ENCODE measurements around the gene G0S2.

G0S2 gene

DNA sequence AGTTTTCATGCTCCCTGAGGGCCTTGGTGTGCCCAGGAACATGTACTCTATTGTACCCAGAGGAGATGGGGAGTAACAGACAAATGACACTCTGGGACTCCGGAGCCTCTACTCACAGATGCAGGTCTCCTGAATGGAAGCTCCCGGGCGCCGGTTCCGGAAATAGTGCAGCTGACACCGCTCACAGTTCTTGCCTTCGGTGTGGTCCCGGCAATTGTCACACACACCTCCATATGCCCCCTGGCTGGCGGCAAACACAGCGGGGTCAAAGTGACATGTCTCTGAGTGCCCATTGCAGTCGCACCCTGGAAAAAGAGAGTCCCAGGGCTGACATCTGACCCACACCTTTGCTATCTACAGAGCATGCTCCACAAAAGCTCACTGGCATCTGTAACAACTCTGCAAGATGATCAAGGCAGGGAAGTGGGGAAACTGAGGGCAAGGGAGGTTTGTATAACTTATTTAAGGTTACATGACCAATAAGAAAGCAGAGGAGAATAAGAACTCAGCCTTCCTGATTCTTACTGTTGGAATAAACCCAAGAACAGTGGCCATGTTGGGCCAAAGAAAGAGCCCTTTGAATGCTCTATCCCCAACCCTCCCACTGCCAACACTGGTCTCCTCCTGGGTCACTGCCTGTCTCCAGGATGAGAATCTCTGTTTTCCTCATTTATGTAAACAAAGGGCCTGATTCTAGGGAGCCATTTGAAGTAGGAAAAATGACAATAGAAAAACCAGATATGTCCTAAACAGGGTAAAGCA, 45.4 kb upstream of the G0S2 start:
- Histone ChIP-seq H4K91ac (ENCODE audit: low read depth, low read length, poor library complexity) (no peak overlapping the region), H2AFZ (ENCODE audit: low read length) (no peak overlapping the region), H2BK12ac (ENCODE audit: low read length) (no peak overlapping the region), H3K36me3 (replicated peaks in 1 of 2; ENCODE audit: control insufficient read depth in 2 of 2, insufficient read depth in 2 of 2, low read length in 2 of 2) (no peaks in the 10 kb centered on the region), H3K4me2 (ENCODE audit: insufficient read depth, low read length, poor library complexity, severe bottlenecking) (no peak overlapping the region), H2AK5ac (ENCODE audit: low read depth, low read length) (no peak overlapping the region), H4K8ac (ENCODE audit: low read depth, low read length) (no peak overlapping the region), H2BK15ac (ENCODE audit: low read length) (no peak overlapping the region), H3K9me3 (replicated peaks in 1 of 2; ENCODE audit: control insufficient read depth in 2 of 2, insufficient read depth in 1 of 2, low read depth in 1 of 2, low read length in 2 of 2) (no peaks in the 10 kb centered on the region), H3K23ac (ENCODE audit: low read depth, low read length, poor library complexity) (no peak overlapping the region), H3K4me1 (ENCODE audit: control insufficient read depth in 2 of 2, insufficient read depth in 1 of 2, low read depth in 1 of 2, low read length in 2 of 2) (peaks cover 0 to 4% of the 10 kb centered on the region in 2 donors), H2BK120ac (ENCODE audit: low read depth, low read length) (no peak overlapping the region), H3K79me1 (ENCODE audit: low read depth, low read length) (no peaks in the 10 kb centered on the region), H3K14ac (ENCODE audit: low read length) (no peak overlapping the region), H2BK5ac (ENCODE audit: low read length) (no peak overlapping the region), H3K18ac (ENCODE audit: low read length) (no peak overlapping the region), H3K4me3 (ENCODE audit: low read length in 2 of 2) (no peak overlapping the region), H3K27me3 (ENCODE audit: control insufficient read depth in 3 of 3, insufficient read depth in 3 of 3, low read depth in 1 of 3, low read length in 3 of 3) (peaks cover 0 to 4% (median 0%) of the 10 kb centered on the region in 3 experiments), H3K27ac (replicated peaks; ENCODE audit: low read length) (no peak overlapping the region), H3K4ac (ENCODE audit: low read length) (no peak overlapping the region), H3K9ac (ENCODE audit: low read depth, low read length, poor library complexity) (no peak overlapping the region)
- DNase-seq (ENCODE audit: low spot score): no peak
- whole genome bisulfite sequencing, 2 donors (ENCODE audit: extremely low coverage in 2 of 2, insufficient read length in 2 of 2, insufficient replicate concordance in 1 of 2): no CpG with 5 or more reads among the region's 11 CpGs

DNA sequence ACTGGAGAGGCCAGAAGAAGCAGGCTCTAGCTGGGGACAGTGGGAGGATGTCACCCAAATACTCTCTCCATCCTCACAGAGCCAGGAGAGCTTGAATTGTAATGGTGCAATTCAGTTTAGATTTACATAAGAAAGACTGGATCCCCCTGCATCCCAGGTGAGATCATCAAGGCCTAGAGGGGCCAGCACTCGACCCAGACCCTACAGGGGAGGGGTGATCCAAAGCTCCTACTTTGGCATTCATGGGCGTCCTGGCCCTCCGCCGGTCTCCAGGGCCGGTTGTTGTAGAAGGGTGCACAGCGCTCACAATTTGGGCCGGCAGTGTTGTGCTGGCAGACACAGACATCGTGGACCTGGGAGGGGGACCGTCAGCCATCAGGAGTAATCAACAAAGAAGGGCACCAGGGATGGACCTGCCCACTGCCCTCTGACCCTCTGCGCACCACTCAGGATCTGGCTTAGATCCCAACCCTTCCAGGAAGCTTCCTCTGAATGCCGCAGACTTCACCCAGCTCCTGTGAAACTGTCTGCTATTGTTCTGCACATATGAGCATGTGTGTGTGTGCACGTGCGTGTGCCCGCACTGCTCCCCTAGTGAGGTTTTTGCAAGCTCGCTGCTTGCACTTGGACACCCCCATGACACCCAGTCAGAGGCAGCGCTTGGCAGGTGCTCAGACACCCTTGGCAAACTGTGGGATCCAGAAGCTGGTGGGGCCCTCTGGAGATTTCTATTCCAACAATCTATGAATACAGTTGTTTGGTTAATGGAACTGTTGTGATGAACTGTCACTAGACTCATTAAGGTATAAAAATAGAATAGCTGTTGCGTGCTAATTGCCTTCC, 44.6 kb upstream of the G0S2 start:
- peaks cover 0 to 4% of the 10 kb centered on the region in 2 donors for H3K4me1 ChIP-seq (ENCODE audit: control insufficient read depth in 2 of 2, insufficient read depth in 1 of 2, low read depth in 1 of 2, low read length in 2 of 2)
- DNase-seq (ENCODE audit: low spot score): no peak
- WGBS, 2 donors (ENCODE audit: extremely low coverage in 2 of 2, insufficient read length in 2 of 2, insufficient replicate concordance in 1 of 2): no CpG with 5 or more reads among the region's 17 CpGs

DNA sequence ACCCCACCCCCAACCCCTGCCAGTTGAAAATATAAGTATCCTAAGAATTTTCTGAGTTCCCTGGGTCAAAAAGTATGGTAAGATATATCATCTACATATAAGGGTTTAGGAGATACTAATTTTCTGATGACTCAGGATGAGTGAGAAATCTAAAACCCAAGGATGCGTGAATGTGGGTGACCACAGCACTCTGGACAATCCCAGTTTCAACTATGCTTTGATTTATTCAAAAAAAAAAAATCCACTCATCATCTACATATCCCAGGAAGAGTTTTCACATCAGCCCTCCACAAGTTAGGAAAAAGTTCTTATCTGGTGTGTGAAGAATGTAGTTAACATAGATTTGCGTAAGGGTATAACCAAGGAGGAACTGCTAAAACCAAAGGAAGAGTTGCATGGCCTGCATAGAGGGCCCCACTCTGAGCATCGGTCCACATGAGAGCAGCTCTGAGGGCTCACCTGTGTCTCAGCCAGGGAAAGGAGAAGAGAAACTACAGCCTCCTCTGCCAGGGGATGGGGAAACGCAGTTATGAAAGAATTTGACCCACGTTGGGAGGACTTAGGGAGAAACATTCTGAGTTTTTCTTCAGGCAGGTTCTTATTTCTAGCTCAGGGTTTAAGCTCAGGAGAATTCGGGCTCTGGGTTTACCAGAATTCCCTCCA, 41.7 kb upstream of the G0S2 start:
- no peak overlapping the region for H3K4ac ChIP-seq (ENCODE audit: low read length)
- no peak overlapping the region for H2BK5ac ChIP-seq (ENCODE audit: low read length)
- no peaks in the 10 kb centered on the region for H3K79me1 ChIP-seq (ENCODE audit: low read depth, low read length)
- H3K4me2 ChIP-seq (ENCODE audit: insufficient read depth, low read length, poor library complexity, severe bottlenecking): no peak overlapping the region
- H3K4me1 ChIP-seq (ENCODE audit: control insufficient read depth in 2 of 2, insufficient read depth in 1 of 2, low read depth in 1 of 2, low read length in 2 of 2): no peaks in the 10 kb centered on the region
- no peak overlapping the region for H3K9ac ChIP-seq (ENCODE audit: low read depth, low read length, poor library complexity)
- H2AK5ac ChIP-seq (ENCODE audit: low read depth, low read length): no peak overlapping the region
- no peak overlapping the region for H3K18ac ChIP-seq (ENCODE audit: low read length)
- WGBS, 2 donors (ENCODE audit: extremely low coverage in 2 of 2, insufficient read length in 2 of 2, insufficient replicate concordance in 1 of 2): no CpG with 5 or more reads among the region's 6 CpGs
- no peak overlapping the region for H4K8ac ChIP-seq (ENCODE audit: low read depth, low read length)
- H2BK120ac ChIP-seq (ENCODE audit: low read depth, low read length): no peak overlapping the region
- no peak overlapping the region for H3K27ac ChIP-seq (replicated peaks; ENCODE audit: low read length)
- no peaks in the 10 kb centered on the region for H3K27me3 ChIP-seq (ENCODE audit: control insufficient read depth in 3 of 3, insufficient read depth in 3 of 3, low read depth in 1 of 3, low read length in 3 of 3)
- no peaks in the 10 kb centered on the region for H3K36me3 ChIP-seq (replicated peaks in 1 of 2; ENCODE audit: control insufficient read depth in 2 of 2, insufficient read depth in 2 of 2, low read length in 2 of 2)
- no peak overlapping the region for H4K91ac ChIP-seq (ENCODE audit: low read depth, low read length, poor library complexity)
- H3K14ac ChIP-seq (ENCODE audit: low read length): no peak overlapping the region
- H2BK15ac ChIP-seq (ENCODE audit: low read length): no peak overlapping the region
- no peak overlapping the region for H2AFZ ChIP-seq (ENCODE audit: low read length)
- DNase-seq (ENCODE audit: low spot score): no peak
- no peak overlapping the region for H3K4me3 ChIP-seq (ENCODE audit: low read length in 2 of 2)
- no peak overlapping the region for H3K23ac ChIP-seq (ENCODE audit: low read depth, low read length, poor library complexity)
- no peaks in the 10 kb centered on the region for H3K9me3 ChIP-seq (replicated peaks in 1 of 2; ENCODE audit: control insufficient read depth in 2 of 2, insufficient read depth in 1 of 2, low read depth in 1 of 2, low read length in 2 of 2)
- no peak overlapping the region for H2BK12ac ChIP-seq (ENCODE audit: low read length)

More for the DNA sequence above, 44.6 kb upstream of the G0S2 start:
- no peak overlapping the region for H2AFZ ChIP-seq (ENCODE audit: low read length)
- no peak overlapping the region for H3K4me3 ChIP-seq (ENCODE audit: low read length in 2 of 2)
- H3K4ac ChIP-seq (ENCODE audit: low read length): no peak overlapping the region
- no peaks in the 10 kb centered on the region for H3K36me3 ChIP-seq (replicated peaks in 1 of 2; ENCODE audit: control insufficient read depth in 2 of 2, insufficient read depth in 2 of 2, low read length in 2 of 2)
- no peak overlapping the region for H2BK5ac ChIP-seq (ENCODE audit: low read length)
- H3K4me2 ChIP-seq (ENCODE audit: insufficient read depth, low read length, poor library complexity, severe bottlenecking): no peak overlapping the region
- H3K27me3 ChIP-seq (ENCODE audit: control insufficient read depth in 3 of 3, insufficient read depth in 3 of 3, low read depth in 1 of 3, low read length in 3 of 3): peaks cover 0 to 3% (median 0%) of the 10 kb centered on the region in 3 experiments
- H2BK120ac ChIP-seq (ENCODE audit: low read depth, low read length): no peak overlapping the region
- H3K9me3 ChIP-seq (replicated peaks in 1 of 2; ENCODE audit: control insufficient read depth in 2 of 2, insufficient read depth in 1 of 2, low read depth in 1 of 2, low read length in 2 of 2): no peaks in the 10 kb centered on the region
- H3K18ac ChIP-seq (ENCODE audit: low read length): peak overlapping the region; percentile 44
- no peak overlapping the region for H2AK5ac ChIP-seq (ENCODE audit: low read depth, low read length)
- H2BK15ac ChIP-seq (ENCODE audit: low read length): peak overlapping the region; percentile 15
- no peak overlapping the region for H4K91ac ChIP-seq (ENCODE audit: low read depth, low read length, poor library complexity)
- peak overlapping the region; percentile 47 for H3K14ac ChIP-seq (ENCODE audit: low read length)
- H3K79me1 ChIP-seq (ENCODE audit: low read depth, low read length): no peaks in the 10 kb centered on the region
- no peak overlapping the region for H2BK12ac ChIP-seq (ENCODE audit: low read length)
- H3K9ac ChIP-seq (ENCODE audit: low read depth, low read length, poor library complexity): no peak overlapping the region
- H3K27ac ChIP-seq (replicated peaks; ENCODE audit: low read length): no peak overlapping the region
- peak overlapping the region; percentile 44 for H3K23ac ChIP-seq (ENCODE audit: low read depth, low read length, poor library complexity)
- no peak overlapping the region for H4K8ac ChIP-seq (ENCODE audit: low read depth, low read length)

All from neuronal stem cell (in vitro differentiated cells).